NCI-H2171 treated with DMSO at 0.1 percent for 48 hours (cell line): ENCODE measurements around the gene TRAPPC3.

Source experiments
- DNase-seq: peaks from one replicate; lab custom pipeline; 2025; lab: John Stamatoyannopoulos, UW

TRAPPC3 gene

GRCh38 chr1:36153476-36153875 is 4.2 kb upstream of the TRAPPC3 start:
- no peak for DNase-seq

GRCh38 chr1:36151845-36152203 is 2.5 kb upstream of the TRAPPC3 start:
- DNase-seq: no peak

DNA sequence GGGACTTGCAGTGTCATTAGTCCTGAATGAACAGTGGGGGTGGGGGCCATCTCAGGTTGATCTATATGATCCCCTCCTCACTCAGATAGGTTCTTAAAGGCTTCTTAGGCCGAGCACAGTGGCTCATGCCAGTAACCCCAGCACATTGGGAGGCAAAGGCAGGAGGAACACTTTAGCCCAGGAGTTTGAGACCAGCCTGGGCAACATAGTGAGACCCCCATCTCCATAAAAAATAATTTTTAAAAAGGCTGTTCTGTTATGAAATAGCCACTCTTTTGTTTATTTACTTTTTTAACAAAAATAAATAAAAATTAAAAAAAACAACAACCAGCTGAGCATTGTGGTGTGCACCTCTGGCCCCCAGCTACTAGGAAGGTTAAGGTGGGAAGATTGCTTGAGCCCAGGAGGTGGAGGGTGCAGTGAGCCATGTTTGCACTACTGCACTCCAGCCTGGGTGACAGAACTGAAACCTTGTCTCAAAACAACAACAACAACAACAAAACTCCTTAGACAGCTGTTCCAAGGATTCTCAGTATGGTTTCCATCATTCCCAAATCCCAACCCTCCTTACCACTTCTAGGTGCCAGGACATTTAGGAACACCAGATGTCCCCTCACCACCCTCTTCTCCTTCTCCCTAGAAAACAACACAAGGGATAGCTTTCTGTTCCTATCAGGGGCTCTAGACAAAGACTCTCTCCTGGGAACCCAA is 2.0 kb upstream of the TRAPPC3 start:
- DNase-seq: peak; percentile 14

DNA sequence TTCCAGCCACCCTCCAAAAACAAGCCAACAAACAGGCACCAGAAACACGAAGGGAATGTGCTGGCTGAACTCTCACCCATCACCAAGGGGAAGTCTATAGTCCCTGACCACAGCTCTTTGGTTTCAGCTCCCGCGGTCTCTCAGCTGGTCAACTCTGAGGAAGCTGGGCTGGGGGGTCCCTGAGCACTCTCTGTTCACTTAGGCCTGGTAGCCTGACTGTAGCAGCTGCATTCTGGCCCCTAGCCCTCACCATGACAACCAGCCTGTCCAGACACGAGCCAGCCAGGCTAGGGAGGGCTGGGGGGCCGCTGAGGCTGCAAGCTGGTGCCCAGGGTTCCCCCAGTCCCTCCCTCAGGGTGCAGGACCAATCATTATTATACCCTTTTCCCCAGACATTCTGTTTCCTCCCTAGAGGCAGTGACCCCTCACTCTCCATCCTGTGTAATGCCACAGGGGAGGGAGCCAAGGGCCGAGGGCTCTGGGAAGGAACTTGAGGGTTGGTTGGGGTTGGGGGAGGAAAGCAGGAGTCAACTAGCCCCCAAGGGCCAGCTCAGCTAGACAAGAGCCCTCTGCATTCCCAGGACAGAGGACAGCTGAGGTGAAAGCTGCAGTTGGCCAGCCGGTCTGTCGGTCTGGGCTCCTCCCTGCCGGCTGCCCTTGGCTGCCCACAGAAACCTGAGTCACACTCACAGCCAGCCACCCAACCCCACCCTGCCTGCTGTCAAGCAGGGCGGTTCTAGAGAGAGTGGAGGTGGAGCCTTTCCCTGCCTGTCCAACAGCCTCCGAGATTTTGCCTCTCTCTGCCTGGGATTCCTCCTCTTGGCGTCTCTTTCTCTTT is 1.2 kb upstream of the TRAPPC3 start:
- DNase-seq: peak; percentile 88

GRCh38 chr1:36149973-36150295 is 648 bp upstream of the TRAPPC3 start:
- no peak for DNase-seq

DNA sequence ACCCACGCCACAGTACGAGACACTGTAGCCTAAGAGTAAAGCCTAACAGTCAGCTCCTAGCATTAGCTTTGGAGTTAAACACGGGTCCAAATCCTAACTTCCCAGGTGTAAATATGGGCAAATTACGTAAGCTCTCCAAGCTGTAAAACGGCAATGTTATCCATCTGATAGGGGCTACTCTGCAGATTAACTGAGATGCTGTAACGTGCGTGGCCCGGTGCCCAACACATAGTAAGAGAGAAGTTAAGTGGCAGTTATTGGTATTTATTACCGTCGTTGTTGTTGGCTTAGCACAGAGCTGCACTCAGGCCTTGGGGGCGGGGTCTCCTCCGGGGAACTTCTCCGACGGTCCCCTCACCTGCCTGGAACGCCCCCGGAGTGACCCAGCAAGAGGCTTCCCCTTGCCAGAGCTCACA is 457 bp downstream of the TRAPPC3 start:
- no peak for DNase-seq

DNA sequence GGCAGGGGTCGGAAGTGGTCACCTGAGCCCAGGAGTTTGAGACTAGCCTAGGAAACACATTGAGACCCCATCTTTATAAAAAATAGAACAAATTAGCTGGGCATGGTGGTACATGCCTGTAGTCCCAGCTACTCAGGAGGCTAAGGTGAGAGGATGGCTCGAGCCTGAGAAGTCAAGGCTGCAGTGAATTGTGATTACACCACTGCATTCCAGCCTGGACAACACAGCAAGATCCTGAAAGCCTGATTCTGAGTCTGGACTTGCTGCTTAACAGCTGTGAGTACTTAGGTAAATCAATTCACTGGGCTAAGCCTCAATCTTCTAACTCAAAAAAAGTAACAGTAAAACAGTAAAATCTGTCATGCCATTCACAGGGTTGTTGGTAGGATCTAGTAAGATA is 4.9 kb downstream of the TRAPPC3 start:
- no peak for DNase-seq

DNA sequence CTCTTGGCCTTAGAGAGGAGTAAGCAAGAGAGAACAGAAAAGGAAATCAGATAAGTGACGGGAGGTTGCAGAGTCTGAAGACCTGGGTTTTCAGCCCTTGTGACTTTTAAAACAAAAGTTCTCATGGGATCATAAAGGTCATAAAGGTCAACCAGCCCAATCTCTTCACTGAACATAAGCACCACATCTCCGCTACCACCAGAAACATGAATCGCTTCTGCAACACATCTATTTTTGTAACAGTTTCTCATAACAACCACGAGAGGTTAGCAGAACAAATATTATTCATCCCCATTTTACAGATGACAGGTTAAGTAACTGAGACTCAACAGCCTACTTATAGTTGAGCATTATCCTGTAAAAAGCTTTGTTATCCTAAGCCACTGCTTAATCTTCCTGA is 5.9 kb downstream of the TRAPPC3 start:
- no peak for DNase-seq

DNA sequence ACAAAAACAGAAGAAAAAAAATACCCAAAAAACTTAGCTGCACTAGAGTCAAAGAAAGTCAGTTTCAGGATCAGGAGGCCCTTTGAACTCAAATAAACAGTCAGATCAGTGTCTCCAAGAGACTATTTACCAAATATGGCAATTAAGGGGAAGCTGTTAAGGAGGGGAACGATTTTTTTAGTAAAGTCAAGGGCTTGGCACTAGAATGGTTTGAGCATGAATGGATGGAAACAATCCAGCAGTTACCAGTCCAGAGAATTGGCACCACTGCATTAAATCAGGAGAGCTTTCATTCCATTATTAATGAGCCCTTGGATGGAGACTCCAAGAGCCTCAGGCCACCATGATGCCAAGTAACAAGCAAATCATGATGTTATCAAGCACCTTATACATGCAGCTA is 7.2 kb downstream of the TRAPPC3 start:
- peak; percentile 38 for DNase-seq

GRCh38 chr1:36139521-36139920 is 9.8 kb downstream of the TRAPPC3 start:
- no peak for DNase-seq

DNA sequence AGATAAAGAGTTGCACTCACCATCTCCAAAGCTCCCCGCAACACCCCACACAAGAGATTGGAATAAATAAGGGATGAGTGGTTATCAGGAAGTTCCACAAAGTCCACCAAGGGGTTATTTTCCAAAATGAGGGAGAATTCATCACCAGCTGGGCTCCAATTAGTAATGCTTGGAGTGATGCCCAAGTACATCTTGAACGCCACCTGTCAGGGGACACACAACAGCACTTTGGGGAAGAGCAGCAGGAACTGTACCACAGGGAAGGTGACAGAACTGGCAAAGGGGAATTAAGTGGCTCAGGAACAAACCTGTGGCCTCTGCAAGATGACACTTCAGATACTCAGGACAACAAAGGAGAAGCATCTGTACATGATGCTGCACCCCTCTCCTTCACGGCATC is 11.5 kb downstream of the TRAPPC3 start:
- DNase-seq: peak; percentile 98

DNA sequence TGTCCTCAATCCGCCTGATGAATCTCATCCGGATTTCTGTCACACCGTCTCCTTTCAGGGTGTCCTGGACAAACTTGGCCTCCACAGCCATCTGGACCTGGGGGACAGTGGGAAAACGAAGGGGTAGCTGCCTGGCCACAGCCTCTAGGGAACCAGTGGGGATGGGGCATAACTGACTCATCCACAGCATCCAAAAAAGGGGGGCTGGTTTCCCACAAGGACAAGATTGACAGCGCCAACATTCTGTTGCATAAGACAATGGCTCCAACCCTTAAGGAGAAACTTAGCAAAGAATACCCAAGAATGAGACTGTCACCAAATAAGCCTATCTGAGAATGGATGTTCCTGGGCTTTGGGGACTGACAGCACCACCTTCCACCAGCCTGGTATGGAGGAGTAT is 12.1 kb downstream of the TRAPPC3 start:
- no peak for DNase-seq

DNA sequence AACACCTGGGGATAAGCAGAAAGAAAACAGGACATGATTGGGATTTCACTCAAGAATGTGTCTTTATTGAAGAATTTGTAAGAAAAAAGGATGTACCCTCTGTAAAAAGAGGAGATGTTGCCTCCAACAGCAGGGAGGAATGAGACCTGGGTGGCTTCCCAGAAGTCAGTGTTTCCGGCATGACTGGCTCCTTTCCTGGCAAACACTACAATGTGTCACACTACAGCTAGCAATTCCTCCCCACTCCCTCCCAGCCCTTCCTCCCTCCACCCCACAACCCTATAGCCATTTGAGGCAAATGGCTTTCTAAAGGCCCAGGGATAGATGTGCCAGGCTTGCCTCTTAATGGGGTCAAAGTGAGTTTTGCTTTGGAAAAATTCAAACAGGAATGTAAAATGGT is 12.8 kb downstream of the TRAPPC3 start:
- DNase-seq: no peak

GRCh38 chr1:36135796-36136195 is 13.5 kb downstream of the TRAPPC3 start:
- DNase-seq: no peak

DNA sequence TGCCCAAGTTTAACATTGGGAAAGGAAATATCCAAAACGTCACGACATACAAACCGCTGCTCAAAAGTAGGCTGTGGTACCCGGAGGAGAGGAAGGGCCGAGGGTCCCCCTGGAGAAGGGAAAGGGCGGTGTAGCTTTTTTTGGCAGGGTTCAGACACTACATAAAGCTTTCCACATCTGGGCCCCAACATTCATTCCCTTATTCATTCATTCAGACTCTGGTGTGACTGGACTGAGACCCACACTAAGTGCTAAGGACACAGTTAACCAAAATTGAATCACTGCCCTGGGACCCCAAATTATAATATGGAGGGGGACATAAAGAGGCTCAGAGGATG is 14.0 kb downstream of the TRAPPC3 start:
- DNase-seq: no peak

GRCh38 chr1:36134505-36135329 is 14.6 kb downstream of the TRAPPC3 start:
- DNase-seq: no peak

DNA sequence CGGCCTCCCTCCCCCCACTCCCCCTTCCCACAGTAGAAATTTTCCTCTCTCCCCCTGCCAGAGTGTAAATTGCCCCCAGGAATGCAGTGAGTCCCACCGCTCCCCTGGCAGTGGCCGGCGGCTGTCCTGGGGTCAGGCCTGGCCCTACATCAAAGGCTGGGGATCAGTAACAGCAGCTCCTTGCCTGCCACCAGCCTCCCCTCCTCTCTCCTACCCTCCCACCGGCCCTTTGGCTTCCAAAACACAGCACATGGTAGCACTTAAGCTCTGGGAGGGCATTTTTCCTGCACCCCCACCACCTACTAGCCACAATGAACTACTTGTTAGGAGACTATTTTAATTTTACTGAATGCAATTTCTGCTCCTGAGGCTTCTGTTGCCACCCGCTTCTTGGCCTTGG is 15.3 kb downstream of the TRAPPC3 start:
- no peak for DNase-seq

DNA sequence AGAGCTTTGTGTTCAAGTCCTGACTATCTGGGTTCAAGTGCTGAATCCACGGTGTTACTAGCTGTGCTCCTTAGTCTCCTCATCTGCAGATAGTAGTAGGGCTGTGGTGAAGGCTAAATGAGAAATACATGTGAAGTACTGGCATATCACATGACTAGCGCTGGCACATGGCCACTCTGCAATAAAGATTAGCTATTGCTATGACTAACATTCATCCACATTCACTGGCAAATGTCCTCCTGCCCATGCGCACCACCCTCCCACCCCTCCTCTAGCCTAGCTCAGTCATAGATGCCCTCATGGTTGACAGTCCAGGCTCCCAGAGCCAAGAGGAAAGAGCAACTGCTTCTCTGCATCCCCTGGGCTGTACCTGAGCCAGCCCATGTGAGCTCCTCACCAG is 15.8 kb downstream of the TRAPPC3 start:
- peak; percentile 66 for DNase-seq

DNA sequence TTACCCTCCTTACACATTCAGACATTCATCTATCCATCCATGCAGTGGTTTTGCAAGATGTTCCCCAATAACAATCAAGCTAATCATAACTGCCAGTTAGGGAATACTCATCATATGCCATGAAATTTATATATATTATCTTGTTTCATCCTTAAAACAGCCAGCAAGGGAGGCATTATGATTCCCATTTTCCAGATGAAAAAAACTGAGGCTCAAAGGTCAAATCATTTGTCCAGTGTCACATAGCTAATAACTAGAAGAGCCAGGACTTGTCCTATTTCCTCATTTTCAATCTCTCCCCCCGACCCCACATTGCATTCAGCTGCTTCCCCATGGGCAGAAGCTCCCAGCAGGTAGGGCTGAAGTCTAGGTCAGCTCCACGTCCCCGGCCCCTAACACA is 17.3 kb downstream of the TRAPPC3 start:
- no peak for DNase-seq

DNA sequence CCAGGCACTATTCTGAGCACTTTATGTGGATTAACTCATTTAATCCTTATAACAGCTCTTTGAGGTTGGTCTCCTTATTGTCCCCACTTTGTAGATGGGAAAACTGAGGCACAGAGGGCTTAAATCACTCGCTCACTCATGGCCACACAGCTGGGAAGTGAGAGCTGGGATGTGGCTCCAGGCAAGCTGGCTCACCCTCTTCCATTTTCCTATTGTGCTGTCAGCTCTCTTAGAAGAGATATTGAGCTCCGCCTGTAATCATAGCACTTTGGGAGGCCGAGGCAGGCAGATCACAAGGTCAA is 20.4 kb downstream of the TRAPPC3 start:
- no peak for DNase-seq

GRCh38 chr1:36128126-36128904 is 21.0 kb downstream of the TRAPPC3 start:
- DNase-seq: no peak

GRCh38 chr1:36126797-36127500 is 22.3 kb downstream of the TRAPPC3 start:
- no peak for DNase-seq
